GM19193 (cell line): ENCODE data around the gene C1QTNF4.
A peak's percentile ranks its signal among the peaks of the same experiment; 100 is the strongest.

Source experiments
- POLR2A ChIP-seq: IDR thresholded peaks from 4 replicates; pipeline ENCODE4 v1.6.1; 2011; ENCODE audit not compliant: insufficient read depth, insufficient read length; ENCODE audit errors: extremely low read depth

The C1QTNF4 gene

GRCh38 chr11:47593934-47594855, at the start of gene C1QTNF4:
Gene C1QTNF4 (minus strand): TSS chr11:47594411. CDS start chr11:47590810, 3,601 bp downstream.
- no peak for TF ChIP-seq POLR2A

DNA sequence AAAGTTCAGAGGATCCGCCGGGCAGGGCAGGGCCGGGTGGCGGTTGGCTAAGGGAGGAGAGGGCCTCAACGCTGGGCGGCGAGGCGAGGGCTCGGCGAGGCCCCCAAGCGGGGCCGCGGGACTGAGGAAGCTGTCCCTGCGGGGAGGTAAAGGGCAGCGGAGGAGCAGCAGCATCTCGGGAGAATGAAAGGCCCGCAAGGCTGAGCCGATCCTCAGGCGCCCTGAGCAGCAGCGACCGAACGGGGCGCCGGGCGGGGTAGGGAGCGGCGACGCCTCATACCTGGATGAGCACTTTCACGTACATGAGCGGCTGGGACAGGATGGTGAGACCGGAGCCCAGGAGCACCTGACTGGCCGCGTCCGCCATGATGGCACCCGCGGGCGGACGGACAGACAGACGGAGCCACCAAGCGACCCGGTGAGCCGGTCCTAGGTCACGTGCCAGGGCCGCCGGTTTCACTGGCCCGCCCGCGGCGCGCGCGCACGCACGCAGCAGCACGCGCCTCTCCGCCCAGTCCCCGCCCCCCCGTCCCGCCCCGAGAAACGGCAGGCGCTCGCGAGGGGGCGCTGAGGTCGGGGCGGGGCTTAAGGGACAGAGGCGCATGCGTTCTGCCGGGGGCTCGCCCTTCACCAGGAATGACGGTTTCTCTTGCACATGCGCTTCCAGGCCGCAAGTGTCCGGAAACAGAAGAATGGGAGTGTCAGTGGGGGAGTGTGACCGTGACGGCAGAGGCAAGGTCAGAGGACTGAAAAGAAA, 48.1 kb upstream of the C1QTNF4 start, which contains the start of gene MTCH2:
MTCH2 (minus strand) TSS at position 461 of the 757 bp plus-strand sequence; CDS start at position 367, 94 bp downstream.
- TF ChIP-seq POLR2A, result peak; percentile 97

DNA sequence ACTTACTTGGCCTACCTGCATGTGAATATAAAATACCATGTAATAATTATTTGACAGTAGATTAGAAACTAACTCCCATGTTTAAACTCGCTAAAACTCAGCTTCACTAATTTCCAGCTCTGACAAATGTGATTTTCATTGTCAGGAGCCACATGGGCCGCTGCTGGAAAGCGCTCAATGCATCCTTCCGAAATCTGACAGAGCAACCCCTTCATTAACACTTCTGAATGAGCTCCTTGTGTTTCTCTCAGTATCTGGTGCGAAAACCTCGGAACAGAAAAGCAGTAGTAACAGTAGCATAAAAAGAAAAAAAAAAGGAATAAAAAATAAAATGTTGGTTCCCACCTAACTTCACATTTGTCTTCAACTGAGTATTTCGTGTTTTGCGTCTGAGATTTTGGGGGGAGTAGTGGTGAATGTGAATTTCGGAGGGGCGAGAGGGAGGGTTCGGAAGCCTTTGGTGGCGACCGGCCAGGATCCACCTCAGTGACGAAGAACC, 47.4 kb upstream of the C1QTNF4 start:
- no peak for TF ChIP-seq POLR2A

GRCh38 chr11:47631473-47631872, 37.3 kb upstream of the C1QTNF4 start:
- TF ChIP-seq POLR2A, result no peak

GRCh38 chr11:47628026-47628425, 33.8 kb upstream of the C1QTNF4 start:
- TF ChIP-seq POLR2A, result no peak

DNA sequence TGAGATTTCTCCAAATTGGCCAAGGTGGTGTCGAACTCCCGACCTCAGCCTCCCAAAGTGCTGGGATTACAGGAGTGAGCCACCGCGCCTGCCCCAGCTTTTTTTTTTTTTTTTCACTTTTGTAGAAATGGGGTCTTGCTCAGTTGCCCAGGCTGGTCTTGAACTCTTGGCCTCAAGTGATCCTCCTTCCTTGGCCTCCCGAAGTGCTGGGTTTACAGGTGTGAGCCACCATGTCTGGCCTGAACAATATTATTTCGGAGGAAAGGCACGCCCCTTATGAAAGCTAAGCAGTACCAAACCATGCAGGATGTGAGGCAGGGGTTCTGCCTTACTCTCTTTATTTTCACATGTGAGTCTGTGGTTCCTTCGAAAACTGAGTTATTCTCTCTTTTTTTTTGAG, 32.0 kb upstream of the C1QTNF4 start:
- no peak for TF ChIP-seq POLR2A

GRCh38 chr11:47620836-47621378, 26.7 kb upstream of the C1QTNF4 start:
- no peak for TF ChIP-seq POLR2A

- TF ChIP-seq POLR2A, result no peak
These were observed 23.2 kb upstream of the C1QTNF4 start for GRCh38 chr11:47617417-47617809.

GRCh38 chr11:47616726-47617416, 22.7 kb upstream of the C1QTNF4 start:
- no peak for TF ChIP-seq POLR2A

GRCh38 chr11:47615249-47615648, 21.0 kb upstream of the C1QTNF4 start:
- TF ChIP-seq POLR2A, result no peak

- no peak for TF ChIP-seq POLR2A
These were observed 17.2 kb upstream of the C1QTNF4 start for GRCh38 chr11:47611348-47611794.

DNA sequence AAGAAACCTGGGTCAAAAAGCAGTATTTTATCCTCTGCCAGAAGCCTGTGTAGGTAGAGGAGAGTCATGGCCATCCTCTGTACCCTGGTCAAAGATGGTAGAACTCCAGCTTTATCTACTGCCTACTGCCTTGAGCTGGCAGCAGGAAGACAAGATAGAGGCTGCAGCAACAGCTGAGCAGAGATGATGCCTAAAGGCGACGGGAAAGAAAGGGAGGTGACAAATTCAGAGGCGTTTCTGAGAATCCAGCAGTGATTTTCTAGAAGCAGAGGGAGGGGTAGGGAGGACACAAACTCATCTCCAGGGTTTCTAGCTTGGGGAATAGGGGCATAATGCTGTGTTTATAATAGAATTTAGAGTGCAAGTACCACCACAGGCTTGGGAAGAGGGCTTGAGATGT, 15.5 kb upstream of the C1QTNF4 start:
- TF ChIP-seq POLR2A, result no peak

DNA sequence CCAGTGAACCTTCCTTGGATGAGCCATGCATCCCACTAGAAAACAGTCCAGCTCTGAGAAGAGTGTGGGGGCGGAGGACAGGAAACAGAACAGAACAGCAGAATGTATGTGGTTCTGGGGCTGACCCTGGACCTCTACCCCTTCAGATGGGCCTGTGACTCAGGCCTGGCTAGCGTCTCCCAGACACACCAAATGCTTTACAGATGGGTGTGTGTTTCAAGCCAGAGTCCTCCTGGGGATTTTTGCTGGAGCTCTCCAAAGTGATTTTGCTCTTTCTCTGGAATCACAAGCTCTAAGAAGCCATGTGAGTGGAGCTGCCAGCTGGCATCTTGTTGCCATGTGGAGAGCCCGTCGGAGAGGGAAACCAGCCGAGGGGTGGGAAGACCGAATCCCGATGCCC, 13.2 kb upstream of the C1QTNF4 start:
- no peak for TF ChIP-seq POLR2A

GRCh38 chr11:47606731-47607130, 12.5 kb upstream of the C1QTNF4 start:
- no peak for TF ChIP-seq POLR2A
